GM19239 (cell line): ENCODE results near the gene SLC23A1.

Source experiments
- DNase-seq: peaks from one replicate; pipeline ENCODE4 v3.0.0; 2011; ENCODE audit warnings: low spot score; ENCODE audit not compliant: insufficient read length
- FAIRE-seq: peaks from 2 replicates; lab custom pipeline; 2011; peaks lifted over from hg19 to GRCh38; lab: Jason Lieb, UNC

Gene SLC23A1

GRCh38 chr5:139335811-139336210 is 47.3 kb downstream of the SLC23A1 start:
- no peak for FAIRE-seq

More at GRCh38 chr5:139335811-139336210, 47.3 kb downstream of the SLC23A1 start:
- no peak for DNase-seq
